CD4-positive, alpha-beta T cell treated with Interleukin-6 at 100 ng/mL for 8 hours (primary cell): Measurements from ENCODE around the gene VSX2.

Source experiments
- DNase-seq: peaks from one replicate; pipeline ENCODE4 v3.0.0-alpha.2; 2020; ENCODE audit warnings: mixed read lengths, low spot score

The VSX2 gene

GRCh38 chr14:74223016-74223415 lies 16.2 kb upstream of the VSX2 start:
- no peak for DNase-seq

- no peak for DNase-seq
Measured at GRCh38 chr14:74231784-74232183, 7.5 kb upstream of the VSX2 start.

GRCh38 chr14:74235017-74235416 lies 4.2 kb upstream of the VSX2 start:
- no peak for DNase-seq

- DNase-seq: no peak
Measured at GRCh38 chr14:74237441-74237840, 1.8 kb upstream of the VSX2 start.

GRCh38 chr14:74239848-74240793 lies 872 bp downstream of the VSX2 start:
- DNase-seq: no peak

DNA sequence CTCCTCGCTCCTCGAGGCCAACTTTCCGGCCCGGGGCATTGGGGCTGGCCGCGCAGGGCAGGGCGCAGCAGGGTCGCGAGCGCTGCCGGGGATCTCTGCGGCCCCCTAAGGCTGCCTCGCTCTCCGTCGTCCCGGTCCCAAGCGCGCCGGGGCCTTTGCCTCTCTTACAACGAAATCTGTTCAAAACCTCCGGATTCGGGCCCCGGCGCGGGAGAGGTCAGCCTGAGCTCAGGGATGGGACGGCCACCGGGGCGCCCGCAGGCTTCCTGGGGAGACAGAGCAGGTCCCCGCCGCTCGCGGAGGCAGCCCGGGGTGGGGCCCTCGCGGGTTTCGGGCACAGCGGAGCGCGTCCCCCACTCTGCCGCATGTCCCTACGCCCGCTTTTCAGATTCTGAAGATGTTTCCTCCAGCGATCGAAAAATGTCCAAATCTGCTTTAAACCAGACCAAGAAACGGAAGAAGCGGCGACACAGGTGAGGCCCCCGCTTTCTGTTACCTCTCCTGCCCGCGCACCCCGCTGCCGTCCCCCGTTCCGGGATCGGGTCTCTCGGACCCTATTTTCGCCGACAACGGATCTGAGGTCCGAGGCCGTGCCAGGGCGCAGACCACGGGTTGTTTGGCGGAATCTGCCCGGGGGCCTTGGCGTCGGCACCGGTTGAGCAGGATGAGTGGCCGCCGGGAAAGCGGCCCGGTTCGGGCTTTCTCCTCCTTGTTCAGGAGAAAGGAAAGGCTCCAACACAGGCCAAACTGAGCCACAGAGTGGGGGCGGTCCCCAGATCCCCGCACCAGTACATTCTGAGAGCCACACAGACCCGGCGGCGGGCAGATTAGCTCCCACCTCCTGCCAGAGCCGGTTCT lies 1.8 kb downstream of the VSX2 start:
- no peak for DNase-seq

GRCh38 chr14:74241652-74242017 lies 2.4 kb downstream of the VSX2 start:
- DNase-seq: no peak

GRCh38 chr14:74242021-74242779 lies 3.0 kb downstream of the VSX2 start:
- DNase-seq: no peak

DNA sequence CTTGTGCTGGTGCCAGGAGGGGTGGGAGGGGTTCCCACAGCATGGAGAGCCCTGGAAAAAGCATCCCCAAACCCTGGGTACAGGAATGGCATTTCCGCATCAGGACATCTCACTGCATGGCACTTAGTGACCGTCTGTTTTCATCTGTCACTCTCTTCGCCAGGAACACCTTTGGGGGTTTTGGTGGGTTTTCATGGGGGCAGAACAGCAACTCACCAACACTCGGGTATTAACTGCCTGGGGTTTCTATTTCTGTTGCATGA lies 3.5 kb downstream of the VSX2 start:
- no peak for DNase-seq

DNA sequence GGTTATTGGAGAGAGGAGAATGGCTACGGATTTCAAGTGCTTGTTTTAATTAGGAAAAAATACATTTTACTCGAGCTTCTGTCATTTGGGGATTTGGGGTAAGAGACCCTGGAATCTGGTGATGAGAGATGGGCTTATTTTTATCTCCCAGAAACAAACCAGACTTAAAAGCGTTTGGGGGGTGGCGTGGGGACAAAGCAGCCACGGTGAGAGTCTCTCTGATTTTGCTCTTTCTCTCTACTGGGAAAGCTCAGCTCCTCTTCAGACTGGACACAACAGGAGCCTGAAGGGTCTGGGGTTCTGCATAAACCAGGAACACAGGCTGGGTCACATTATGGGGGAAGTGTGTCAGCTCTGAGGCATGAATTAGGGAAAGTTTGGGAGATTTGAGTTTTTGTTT lies 3.8 kb downstream of the VSX2 start:
- DNase-seq: no peak

DNA sequence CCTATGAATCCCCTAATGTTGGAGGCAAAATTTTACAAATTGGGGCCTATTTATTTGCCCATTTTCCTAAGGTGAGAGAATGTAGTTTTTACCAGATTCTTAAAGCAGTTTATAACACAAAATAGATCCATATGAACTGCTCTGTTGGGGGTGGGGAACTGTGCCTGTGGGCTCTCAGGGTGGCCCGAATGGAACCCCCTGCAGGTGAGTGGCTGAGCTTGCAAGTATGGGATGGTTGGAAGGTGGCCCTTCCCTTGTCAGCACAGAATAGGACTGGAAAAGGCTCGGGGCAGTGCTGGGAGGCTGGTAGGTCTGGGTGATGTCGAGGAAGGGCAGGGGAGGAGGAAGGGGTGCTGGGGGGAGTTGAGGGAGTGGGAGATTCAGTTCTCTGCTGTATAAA lies 4.9 kb downstream of the VSX2 start:
- DNase-seq: no peak

DNA sequence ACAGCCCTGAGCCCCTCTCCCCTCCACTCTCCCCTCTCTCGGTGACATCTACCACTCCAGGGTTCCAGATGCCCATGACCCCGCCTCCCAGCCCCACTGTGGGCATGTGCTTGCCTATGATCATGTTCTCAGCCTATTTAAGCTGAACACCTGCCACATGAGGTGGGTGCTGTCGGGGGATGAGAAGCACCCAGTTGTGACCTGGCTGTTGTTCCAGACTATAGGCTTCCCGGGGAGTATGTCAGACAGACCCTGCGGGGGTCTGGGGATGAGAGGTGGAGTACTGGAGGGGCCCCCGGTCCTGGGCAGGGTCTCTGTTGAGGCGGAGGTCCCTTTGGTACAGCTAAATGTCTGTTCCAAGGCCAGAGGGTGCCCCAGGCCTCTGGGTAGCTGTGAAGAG lies 6.0 kb downstream of the VSX2 start:
- no peak for DNase-seq

- no peak for DNase-seq
Measured at GRCh38 chr14:74246542-74246941, 7.3 kb downstream of the VSX2 start.

GRCh38 chr14:74248017-74248416 lies 8.8 kb downstream of the VSX2 start:
- no peak for DNase-seq

GRCh38 chr14:74249433-74250375 lies 10.5 kb downstream of the VSX2 start:
- DNase-seq: no peak

DNA sequence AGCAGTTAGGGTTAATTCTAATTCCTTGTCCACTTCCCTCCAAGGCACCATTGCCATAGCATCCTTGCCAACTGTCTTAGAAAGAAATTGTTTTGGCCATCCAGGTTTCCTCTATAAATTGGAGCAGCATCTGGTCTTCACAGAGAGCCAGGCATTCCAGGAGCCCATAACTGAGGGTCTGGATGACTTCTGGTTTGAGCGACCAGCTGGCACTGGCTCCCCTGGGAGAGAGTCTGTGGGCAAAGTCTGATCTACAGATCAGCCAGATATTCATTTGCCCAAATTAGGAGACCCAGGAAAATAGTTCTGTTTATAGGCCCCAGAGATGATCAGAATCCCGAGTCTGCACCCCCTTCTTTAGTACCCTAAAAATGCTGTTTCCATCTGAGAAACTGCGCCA lies 16.0 kb downstream of the VSX2 start:
- DNase-seq: no peak

- peak; percentile 59 for DNase-seq
Measured at GRCh38 chr14:74257078-74257940, 18.1 kb downstream of the VSX2 start.

GRCh38 chr14:74257941-74258763 lies 18.9 kb downstream of the VSX2 start:
- DNase-seq: no peak

- no peak for DNase-seq
Measured at GRCh38 chr14:74258764-74259035, 19.5 kb downstream of the VSX2 start.

GRCh38 chr14:74259513-74259912 lies 20.3 kb downstream of the VSX2 start:
- DNase-seq: no peak
